ENCODE data around the gene CLEC4M.

- no peak for TF ChIP-seq CTCF (IDR thresholded peaks at IDR 0.05)
- TF ChIP-seq POLR2A (IDR thresholded peaks at IDR 0.05), result no peak
These were observed 6.8 kb upstream of the CLEC4M start for GRCh38 chr19:7756258-7756657.

Data from breast epithelium (tissue), 3 donors.